ENCODE data around the gene SP140. TPM values are rescaled to one million over a fixed set of nuclear protein-coding genes. Genes with fewer than 3 reads are reported as not detected.

SP140 gene
- total RNA-seq, 1 experiment from 2014 or later: 0.32 TPM

DNA sequence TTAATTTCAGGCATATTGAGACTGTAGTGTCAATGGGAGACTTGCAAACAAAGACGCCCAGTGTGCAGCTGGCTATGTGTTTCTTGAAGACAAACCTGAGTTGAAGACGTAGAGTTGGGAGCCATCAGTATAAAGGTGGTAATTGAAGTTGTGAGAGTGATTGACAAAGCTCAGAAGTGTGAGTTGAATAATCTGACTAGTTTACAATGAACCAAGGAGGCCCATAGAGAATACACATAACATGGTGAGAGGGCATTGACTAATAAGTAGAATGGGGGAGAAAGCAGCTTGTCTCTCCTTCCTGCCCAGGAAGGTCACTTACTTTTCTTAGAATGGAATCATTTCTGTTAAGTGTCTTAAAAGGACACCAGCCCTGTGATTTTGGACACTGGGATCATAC lies 19.8 kb upstream of the SP140 start:
- Histone ChIP-seq H3K9me3 (ENCODE audit: low read depth, low read length, poor library complexity, severe bottlenecking) (no peaks in the 10 kb centered on the region), H3K27me3 (replicated peaks; ENCODE audit: insufficient read depth, low read depth, low read length, poor library complexity) (no peaks in the 10 kb centered on the region), H3K36me3 (ENCODE audit: insufficient read depth, low read length, poor library complexity, severe bottlenecking) (no peaks in the 10 kb centered on the region), H3K27ac (ENCODE audit: low read depth, low read length, poor library complexity, severe bottlenecking) (no peak overlapping the region), H3K4me3 (ENCODE audit: low read depth, low read length, poor library complexity, severe bottlenecking) (no peak overlapping the region), H3K4me1 (ENCODE audit: insufficient read depth, low read length, poor library complexity, severe bottlenecking) (no peaks in the 10 kb centered on the region)
- no peak for DNase-seq (ENCODE audit: low spot score)
- TF ChIP-seq CTCF (conservative IDR thresholded peaks at IDR 0.05; ENCODE audit: low read depth, low read length) (no peak), EZH2 (IDR thresholded peaks at IDR 0.05; ENCODE audit: borderline replicate concordance, low read depth, low read length, poor library complexity, severe bottlenecking) (no peak)
- intact Hi-C loops (cut with micrococcal nuclease; ENCODE audit: unreplicated experiment): no loop called here
- POLR2A ChIA-PET (ENCODE audit: low non-redundant PET): no interaction called here
- BruUV-seq (replicated peaks): no TSS peak
- CTCF ChIA-PET: no interaction called here

DNA sequence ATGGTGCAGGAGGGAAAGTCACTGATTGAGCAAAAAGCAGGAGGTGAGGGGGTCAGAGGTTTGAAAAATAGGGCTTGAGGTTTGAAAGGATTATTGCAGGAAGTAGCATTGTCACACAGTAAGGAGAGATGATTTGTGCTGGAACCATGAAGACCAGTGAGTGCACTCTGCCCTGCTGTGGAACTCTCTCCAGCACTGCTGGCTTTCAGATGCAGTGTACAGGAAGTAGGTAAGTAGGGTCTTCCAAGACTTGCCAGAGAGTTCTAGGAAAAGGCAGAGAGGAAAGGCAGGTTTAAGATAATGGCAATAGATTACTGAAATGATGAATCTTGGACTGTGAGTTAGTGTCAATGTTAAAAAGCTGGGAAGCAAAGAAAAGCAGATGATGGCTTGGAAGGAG lies 17.0 kb upstream of the SP140 start:
- Histone ChIP-seq H3K9me3 (ENCODE audit: low read depth, low read length, poor library complexity, severe bottlenecking) (no peaks in the 10 kb centered on the region), H3K4me3 (ENCODE audit: low read depth, low read length, poor library complexity, severe bottlenecking) (no peak overlapping the region), H3K27me3 (replicated peaks; ENCODE audit: insufficient read depth, low read depth, low read length, poor library complexity) (no peaks in the 10 kb centered on the region), H3K36me3 (ENCODE audit: insufficient read depth, low read length, poor library complexity, severe bottlenecking) (no peaks in the 10 kb centered on the region), H3K4me1 (ENCODE audit: insufficient read depth, low read length, poor library complexity, severe bottlenecking) (no peaks in the 10 kb centered on the region), H3K27ac (ENCODE audit: low read depth, low read length, poor library complexity, severe bottlenecking) (no peak overlapping the region)
- no peak for TF ChIP-seq CTCF (conservative IDR thresholded peaks at IDR 0.05; ENCODE audit: low read depth, low read length)
- TF ChIP-seq EZH2 (IDR thresholded peaks at IDR 0.05; ENCODE audit: borderline replicate concordance, low read depth, low read length, poor library complexity, severe bottlenecking): no peak
- BruUV-seq (replicated peaks): no TSS peak
- intact Hi-C loops (cut with micrococcal nuclease; ENCODE audit: unreplicated experiment): no loop called here
- ChIA-PET POLR2A (ENCODE audit: low non-redundant PET) (no interaction called here), CTCF (no interaction called here)
- no peak for DNase-seq (ENCODE audit: low spot score)

DNA sequence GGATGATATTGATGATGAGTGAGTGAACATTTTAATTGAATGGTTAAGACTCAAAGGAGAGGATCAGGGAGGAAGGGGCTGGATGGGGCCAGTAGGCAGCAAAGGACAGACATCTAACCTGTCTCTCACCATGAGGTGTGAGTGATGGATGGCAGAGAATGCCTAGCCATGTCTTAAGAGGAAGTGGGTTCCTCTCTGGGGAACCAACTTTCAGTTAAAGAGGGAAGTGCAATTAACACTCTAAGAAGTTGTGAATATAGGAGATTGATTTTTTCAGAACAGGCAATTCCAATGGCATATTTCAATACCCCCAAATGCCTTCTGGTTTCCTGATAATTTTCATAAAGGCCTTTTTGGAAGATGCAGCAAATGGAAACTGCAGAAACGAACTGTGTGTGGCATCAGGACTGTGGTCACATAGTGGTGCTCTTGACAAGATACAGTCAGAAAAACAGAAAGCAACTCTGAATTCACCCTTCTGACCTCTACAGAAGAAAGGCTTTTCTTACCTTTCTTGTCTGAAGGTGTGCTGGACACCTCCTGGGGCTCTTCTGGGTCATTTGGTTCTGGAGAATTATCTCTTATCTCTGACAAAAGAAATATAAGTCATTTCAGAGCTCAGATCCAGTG lies 16.0 kb upstream of the SP140 start:
- Histone ChIP-seq H3K9me3 (ENCODE audit: low read depth, low read length, poor library complexity, severe bottlenecking) (no peaks in the 10 kb centered on the region), H3K27ac (ENCODE audit: low read depth, low read length, poor library complexity, severe bottlenecking) (no peak overlapping the region), H3K4me3 (ENCODE audit: low read depth, low read length, poor library complexity, severe bottlenecking) (no peak overlapping the region), H3K27me3 (replicated peaks; ENCODE audit: insufficient read depth, low read depth, low read length, poor library complexity) (no peaks in the 10 kb centered on the region), H3K4me1 (ENCODE audit: insufficient read depth, low read length, poor library complexity, severe bottlenecking) (no peaks in the 10 kb centered on the region), H3K36me3 (ENCODE audit: insufficient read depth, low read length, poor library complexity, severe bottlenecking) (no peaks in the 10 kb centered on the region)
- no peak for TF ChIP-seq CTCF (conservative IDR thresholded peaks at IDR 0.05; ENCODE audit: low read depth, low read length)
- TF ChIP-seq EZH2 (IDR thresholded peaks at IDR 0.05; ENCODE audit: borderline replicate concordance, low read depth, low read length, poor library complexity, severe bottlenecking): no peak
- CTCF ChIA-PET: no interaction called here
- POLR2A ChIA-PET (ENCODE audit: low non-redundant PET): no interaction called here
- no TSS peak for BruUV-seq (replicated peaks)
- intact Hi-C loops (cut with micrococcal nuclease; ENCODE audit: unreplicated experiment): no loop called here
- DNase-seq (ENCODE audit: low spot score): no peak
